Upper lobe of left lung (tissue), 4 donors: ENCODE data around the gene SCFD2.

Experiments used
- EP300 ChIP-seq, 4 donors: sonication (generic); formaldehyde crosslinking; IDR thresholded peaks; one replicate each; pipeline ENCODE4 v1.5.1; 2017; ENCODE audit warnings: antibody characterized with exemption in 4 of 4, control low read depth in 2 of 4
- POLR2A ChIP-seq, 4 donors: fragments of 450-650 bp; IDR thresholded peaks; one replicate each; pipeline ENCODE4 v1.5.1; 2016 to 2017; ENCODE audit warnings: antibody characterized with exemption in 4 of 4, mild to moderate bottlenecking in 2 of 4
- POLR2AphosphoS5 ChIP-seq, 2 donors: sonication (generic); formaldehyde crosslinking; IDR thresholded peaks; one replicate each; pipeline ENCODE4 v1.5.1; 2017; ENCODE audit warnings: antibody characterized with exemption in 2 of 2
- TF ChIP-seq, protein P1 (sequence below), 6 experiments: fragments of 450-650 bp in 4 of 6; fragments of 200-600 bp in 2 of 6; sonication (generic) in 2 of 6; IDR thresholded peaks; one replicate each; pipeline ENCODE4 v1.5.1; 2016 to 2019; ENCODE audit warnings: antibody characterized with exemption in 6 of 6

DNA sequence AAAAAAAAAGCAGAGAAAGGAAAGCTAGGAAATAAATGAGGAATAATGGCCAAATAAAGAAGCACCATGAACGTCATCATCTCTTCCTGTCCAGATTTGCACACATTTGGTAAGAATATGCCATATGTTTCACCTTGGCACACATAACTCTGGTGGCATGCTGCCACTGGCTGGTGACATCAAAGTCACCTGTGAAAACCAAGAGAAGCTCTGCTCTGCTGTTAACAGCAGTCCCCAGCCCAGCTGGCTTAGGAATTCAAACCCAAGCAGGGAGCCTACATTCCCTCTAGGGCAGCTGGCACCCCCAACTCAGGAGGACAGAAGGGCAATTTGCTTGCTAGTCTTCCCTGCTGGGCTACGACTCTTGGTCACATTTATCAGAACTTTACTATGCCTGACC, 426.1 kb downstream of the SCFD2 start:
- TF ChIP-seq, protein P1, sequence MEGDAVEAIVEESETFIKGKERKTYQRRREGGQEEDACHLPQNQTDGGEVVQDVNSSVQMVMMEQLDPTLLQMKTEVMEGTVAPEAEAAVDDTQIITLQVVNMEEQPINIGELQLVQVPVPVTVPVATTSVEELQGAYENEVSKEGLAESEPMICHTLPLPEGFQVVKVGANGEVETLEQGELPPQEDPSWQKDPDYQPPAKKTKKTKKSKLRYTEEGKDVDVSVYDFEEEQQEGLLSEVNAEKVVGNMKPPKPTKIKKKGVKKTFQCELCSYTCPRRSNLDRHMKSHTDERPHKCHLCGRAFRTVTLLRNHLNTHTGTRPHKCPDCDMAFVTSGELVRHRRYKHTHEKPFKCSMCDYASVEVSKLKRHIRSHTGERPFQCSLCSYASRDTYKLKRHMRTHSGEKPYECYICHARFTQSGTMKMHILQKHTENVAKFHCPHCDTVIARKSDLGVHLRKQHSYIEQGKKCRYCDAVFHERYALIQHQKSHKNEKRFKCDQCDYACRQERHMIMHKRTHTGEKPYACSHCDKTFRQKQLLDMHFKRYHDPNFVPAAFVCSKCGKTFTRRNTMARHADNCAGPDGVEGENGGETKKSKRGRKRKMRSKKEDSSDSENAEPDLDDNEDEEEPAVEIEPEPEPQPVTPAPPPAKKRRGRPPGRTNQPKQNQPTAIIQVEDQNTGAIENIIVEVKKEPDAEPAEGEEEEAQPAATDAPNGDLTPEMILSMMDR (IDR thresholded peaks at IDR 0.05), result no peak
- TF ChIP-seq POLR2AphosphoS5 (IDR thresholded peaks at IDR 0.05), result no peak
- TF ChIP-seq POLR2A (IDR thresholded peaks at IDR 0.05), result no peak
- no peak for TF ChIP-seq EP300 (IDR thresholded peaks at IDR 0.05)
